CD4-positive, alpha-beta T cell (primary cell): ENCODE results near the gene CTNNBIP1. TPM values are rescaled to one million over a fixed set of nuclear protein-coding genes. Genes with fewer than 3 reads are reported as not detected.

Source experiments
- ATAC-seq: fragments of 200-7000 bp; cut with Tn5 transposase; one replicate; pipeline ENCODE4 v1.10.0; 2022; ENCODE audit warnings: mild to moderate bottlenecking; ENCODE audit not compliant: poor library complexity
- CTCF ChIA-PET: fragments of 350-600 bp; sonication (Branson Sonifier 250); formaldehyde crosslinking; loops from one replicate; lab custom pipeline; 2021; ENCODE audit warnings: antibody characterized with exemption, inconsistent platforms; lab: Charles Lee
- POLR2A ChIA-PET: fragments of 350-600 bp; sonication (Branson Sonifier 250); formaldehyde crosslinking; loops from one replicate; lab custom pipeline; 2021; ENCODE audit warnings: antibody characterized with exemption, inconsistent platforms; lab: Charles Lee
- DNase-seq, 14 experiments: peaks; one replicate each; pipeline ENCODE4 v3.0.0-alpha.2; 2013 to 2020; ENCODE audit warnings: mixed read lengths in 2 of 14
- H3K27ac ChIP-seq, 2 donors: one replicate each; pipeline versions ENCODE4 v1.5.1 to v1.7.0; 2013; ENCODE audit warnings: low read length in 2 of 2, low read depth in 1 of 2, mild to moderate bottlenecking in 1 of 2
- H3K27me3 ChIP-seq, 2 experiments: 1 replicate in 1 of 2; 2 replicates in 1 of 2; pipeline versions ENCODE4 v1.6.1 to v1.7.0; 2013; ENCODE audit warnings: low read length in 2 of 2, control low read depth in 1 of 2, mild to moderate bottlenecking in 1 of 2, moderate library complexity in 1 of 2; ENCODE audit not compliant: insufficient read depth in 2 of 2, control insufficient read depth in 1 of 2
- H3K36me3 ChIP-seq: one replicate; pipeline ENCODE4 v1.6.1; 2013; ENCODE audit warnings: low read length, control low read depth; ENCODE audit not compliant: insufficient read depth
- H3K4me1 ChIP-seq: one replicate; pipeline ENCODE4 v1.6.1; 2013; ENCODE audit warnings: low read length, control low read depth; ENCODE audit not compliant: insufficient read depth
- H3K4me3 ChIP-seq: one replicate; pipeline ENCODE4 v1.5.1; 2013; ENCODE audit warnings: mild to moderate bottlenecking, low read length, moderate library complexity
- H3K9me3 ChIP-seq, 2 experiments: 1 replicate in 1 of 2; 2 replicates in 1 of 2; pipeline versions ENCODE4 v1.6.1 to v1.7.0; 2013; ENCODE audit warnings: low read length in 2 of 2, mild to moderate bottlenecking in 2 of 2, control low read depth in 1 of 2, moderate library complexity in 1 of 2; ENCODE audit not compliant: control insufficient read depth in 1 of 2, insufficient read depth in 1 of 2
- H3K27ac Mint-ChIP-seq: one replicate; pipeline ENCODE4 v1.8.0; 2020; ENCODE audit warnings: mixed read lengths
- H3K27me3 Mint-ChIP-seq: one replicate; pipeline ENCODE4 v1.8.0; 2021; ENCODE audit warnings: mixed read lengths
- H3K36me3 Mint-ChIP-seq: one replicate; pipeline ENCODE4 v1.8.0; 2021; ENCODE audit warnings: low read depth, mixed read lengths
- H3K4me1 Mint-ChIP-seq: one replicate; pipeline ENCODE4 v1.8.0; 2021; ENCODE audit warnings: low read depth, mixed read lengths
- H3K4me3 Mint-ChIP-seq: one replicate; pipeline ENCODE4 v1.8.0; 2020; ENCODE audit warnings: mild to moderate bottlenecking, mixed read lengths
- H3K9me3 Mint-ChIP-seq: one replicate; pipeline ENCODE4 v1.8.0; 2020; ENCODE audit warnings: mixed read lengths
- intact Hi-C, 2 experiments: fragments of 100-400 bp; cut with DNase I in 1 of 2; cut with micrococcal nuclease in 1 of 2; formaldehyde crosslinking; loops; one replicate each; pipeline versions ENCODE4 v1.15.1 to v1.9.0; 2023 to 2025; cut with DNase I, micrococcal nuclease
- total RNA-seq, 174 experiments: library from RNA in 2 of 174; stranded (reverse) in 2 of 174; gene quantifications; one replicate each; pipeline ENCODE4 v1.2.3 and lab custom pipeline; 2021 to 2026
- TF ChIP-seq, protein P1 (sequence below): fragments of 200-600 bp; IDR thresholded peaks from one replicate; pipeline ENCODE4 v1.8.0; 2022; ENCODE audit warnings: antibody characterized with exemption, mild to moderate bottlenecking

CTNNBIP1 gene
- total RNA-seq, 2 experiments from 2014 or later: 6.6 to 6.8 TPM

- ChIA-PET POLR2A (no interaction called here), CTCF (no interaction called here)
- no peak for ATAC-seq
- H3K9me3 Mint-ChIP-seq: no peaks in the 10 kb centered on the region
- H3K27ac Mint-ChIP-seq: no peak overlapping the region
- no peaks in the 10 kb centered on the region for H3K27me3 ChIP-seq
- H3K4me1 Mint-ChIP-seq: peaks cover 1% of the 10 kb centered on the region
- peaks cover 4% of the 10 kb centered on the region for H3K4me1 ChIP-seq
- H3K27me3 Mint-ChIP-seq: no peaks in the 10 kb centered on the region
- TF ChIP-seq, protein P1, sequence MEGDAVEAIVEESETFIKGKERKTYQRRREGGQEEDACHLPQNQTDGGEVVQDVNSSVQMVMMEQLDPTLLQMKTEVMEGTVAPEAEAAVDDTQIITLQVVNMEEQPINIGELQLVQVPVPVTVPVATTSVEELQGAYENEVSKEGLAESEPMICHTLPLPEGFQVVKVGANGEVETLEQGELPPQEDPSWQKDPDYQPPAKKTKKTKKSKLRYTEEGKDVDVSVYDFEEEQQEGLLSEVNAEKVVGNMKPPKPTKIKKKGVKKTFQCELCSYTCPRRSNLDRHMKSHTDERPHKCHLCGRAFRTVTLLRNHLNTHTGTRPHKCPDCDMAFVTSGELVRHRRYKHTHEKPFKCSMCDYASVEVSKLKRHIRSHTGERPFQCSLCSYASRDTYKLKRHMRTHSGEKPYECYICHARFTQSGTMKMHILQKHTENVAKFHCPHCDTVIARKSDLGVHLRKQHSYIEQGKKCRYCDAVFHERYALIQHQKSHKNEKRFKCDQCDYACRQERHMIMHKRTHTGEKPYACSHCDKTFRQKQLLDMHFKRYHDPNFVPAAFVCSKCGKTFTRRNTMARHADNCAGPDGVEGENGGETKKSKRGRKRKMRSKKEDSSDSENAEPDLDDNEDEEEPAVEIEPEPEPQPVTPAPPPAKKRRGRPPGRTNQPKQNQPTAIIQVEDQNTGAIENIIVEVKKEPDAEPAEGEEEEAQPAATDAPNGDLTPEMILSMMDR: no peak
- H3K27ac ChIP-seq: no peak overlapping the region
- no peaks in the 10 kb centered on the region for H3K36me3 ChIP-seq
- peaks cover 0 to 11% of the 10 kb centered on the region in 2 experiments for H3K9me3 ChIP-seq
- DNase-seq: no peak
- H3K36me3 Mint-ChIP-seq: no peaks in the 10 kb centered on the region
- no peak overlapping the region for H3K4me3 ChIP-seq
- H3K4me3 Mint-ChIP-seq: no peak overlapping the region
- intact Hi-C loops: no loop called here
Observed at GRCh38 chr1:9844756-9845155, 65.3 kb downstream of the CTNNBIP1 start.

- no peaks in the 10 kb centered on the region for H3K4me1 Mint-ChIP-seq
- ChIA-PET CTCF (no interaction called here), POLR2A (no interaction called here)
- no peaks in the 10 kb centered on the region for H3K27me3 ChIP-seq
- TF ChIP-seq, protein P1: no peak
- intact Hi-C loops: no loop called here
- no peak overlapping the region for H3K4me3 ChIP-seq
- H3K36me3 ChIP-seq: no peaks in the 10 kb centered on the region
- no peak overlapping the region for H3K27ac ChIP-seq
- H3K9me3 Mint-ChIP-seq: no peaks in the 10 kb centered on the region
- H3K4me3 Mint-ChIP-seq: no peak overlapping the region
- no peaks in the 10 kb centered on the region for H3K36me3 Mint-ChIP-seq
- H3K27ac Mint-ChIP-seq: no peak overlapping the region
- peaks cover 0 to 11% of the 10 kb centered on the region in 2 experiments for H3K9me3 ChIP-seq
- DNase-seq: no peak
- no peak for ATAC-seq
- no peaks in the 10 kb centered on the region for H3K4me1 ChIP-seq
- H3K27me3 Mint-ChIP-seq: no peaks in the 10 kb centered on the region
Observed at GRCh38 chr1:9844106-9844505, 66.0 kb downstream of the CTNNBIP1 start.

GRCh38 chr1:9843576-9843945, 66.5 kb downstream of the CTNNBIP1 start:
- TF ChIP-seq, protein P1: no peak
- Mint-ChIP-seq H3K36me3 (no peaks in the 10 kb centered on the region), H3K4me1 (no peaks in the 10 kb centered on the region), H3K27me3 (no peaks in the 10 kb centered on the region), H3K27ac (no peak overlapping the region), H3K4me3 (no peak overlapping the region), H3K9me3 (no peaks in the 10 kb centered on the region)
- DNase-seq (no peak), ATAC-seq (no peak)
- ChIA-PET CTCF (no interaction called here), POLR2A (no interaction called here)
- Histone ChIP-seq H3K9me3 (peaks cover 0 to 11% of the 10 kb centered on the region in 2 experiments), H3K4me3 (no peak overlapping the region), H3K27me3 (no peaks in the 10 kb centered on the region), H3K4me1 (no peaks in the 10 kb centered on the region), H3K27ac (no peak overlapping the region), H3K36me3 (no peaks in the 10 kb centered on the region)
- intact Hi-C loops: no loop called here
